Stimulated activated CD8-positive, alpha-beta memory T cell treated with anti-CD3 and anti-CD28 coated beads, Interleukin-12 subunit alpha, Interleukin-12 subunit beta, amount 100 ng/mL, for 24 hours (primary cell): ENCODE measurements around the gene ADAMTS2.

Source experiments
- DNase-seq: peaks from one replicate; pipeline ENCODE4 v3.0.0-alpha.2; 2020; ENCODE audit errors: extremely low read depth

Gene ADAMTS2

GRCh38 chr5:179194941-179195381 lies 150.3 kb downstream of the ADAMTS2 start:
- no peak for DNase-seq

DNA sequence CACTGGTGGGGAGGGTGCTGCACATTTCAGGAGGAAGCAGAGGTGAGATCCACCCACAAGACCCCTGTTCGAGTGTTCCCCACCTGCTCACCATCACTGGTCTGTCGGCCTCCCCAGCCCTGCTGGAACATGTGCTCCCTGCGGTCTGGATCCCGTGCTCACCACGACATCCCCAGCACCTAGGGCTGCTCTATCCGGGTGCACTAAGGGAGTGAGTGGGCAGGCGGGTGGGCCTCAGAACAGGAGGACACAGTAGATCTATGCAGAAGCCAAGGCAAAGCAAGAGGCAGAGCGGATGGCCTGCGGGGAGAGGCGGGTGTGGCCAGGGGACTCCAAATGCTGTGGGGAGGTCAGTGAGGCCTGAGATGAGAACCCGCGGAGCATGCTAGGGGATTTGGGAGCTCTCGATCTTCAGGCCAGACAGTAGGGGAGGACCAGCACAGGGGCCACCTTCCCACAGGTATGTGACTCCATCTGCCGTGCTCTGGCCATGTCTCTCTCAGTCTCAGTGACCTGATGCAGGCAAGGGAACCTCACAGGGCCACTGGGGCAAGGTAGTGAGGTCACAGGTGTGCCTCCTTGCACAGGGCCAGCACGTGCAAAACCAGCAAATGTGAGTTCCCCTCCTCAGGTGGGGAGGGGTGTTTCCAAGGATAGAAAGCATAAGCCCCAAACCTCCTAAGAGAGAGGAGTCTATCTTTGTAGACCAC lies 150.9 kb downstream of the ADAMTS2 start:
- no peak for DNase-seq

- DNase-seq: no peak
Observed at GRCh38 chr5:179193746-179194145, 151.5 kb downstream of the ADAMTS2 start.

- DNase-seq: no peak
Observed at GRCh38 chr5:179192891-179193470, 152.3 kb downstream of the ADAMTS2 start.

DNA sequence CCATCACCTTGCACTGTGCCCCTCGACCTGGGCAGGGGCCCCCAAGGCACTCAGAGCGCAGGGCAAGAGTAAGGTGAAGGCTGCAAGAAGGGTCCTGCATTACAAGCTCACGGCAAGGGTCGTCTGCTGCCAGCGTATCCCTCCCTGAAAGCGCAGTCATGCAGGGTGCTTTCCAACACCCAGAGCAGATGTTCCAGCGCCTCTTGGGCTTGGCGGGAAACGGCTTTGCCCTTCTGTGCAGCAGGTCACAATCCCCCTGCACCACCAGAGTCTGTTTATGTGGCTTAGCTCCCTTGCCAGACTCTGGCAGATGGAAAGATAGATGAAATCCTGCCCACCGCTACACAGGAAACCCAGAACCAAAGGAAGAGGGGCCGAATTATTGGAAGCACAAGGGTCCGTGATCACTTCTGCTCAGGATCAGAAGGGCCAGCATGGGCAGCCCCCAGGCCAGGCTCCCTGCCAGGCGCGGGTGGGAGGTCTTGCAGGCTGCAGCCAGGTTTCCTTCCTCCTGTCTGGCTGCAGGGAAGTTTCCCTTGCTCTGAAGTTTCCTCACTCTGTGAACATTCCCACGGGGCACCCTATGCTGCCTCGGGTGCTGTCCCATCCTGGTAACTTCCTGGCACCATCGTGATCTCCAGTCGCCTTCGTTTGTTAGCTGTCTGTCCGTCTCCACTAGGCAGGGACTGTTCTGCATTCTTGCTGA lies 152.9 kb downstream of the ADAMTS2 start:
- no peak for DNase-seq

GRCh38 chr5:179191506-179192184 lies 153.6 kb downstream of the ADAMTS2 start:
- DNase-seq: no peak

- no peak for DNase-seq
Observed at GRCh38 chr5:179190851-179191505, 154.3 kb downstream of the ADAMTS2 start.

DNA sequence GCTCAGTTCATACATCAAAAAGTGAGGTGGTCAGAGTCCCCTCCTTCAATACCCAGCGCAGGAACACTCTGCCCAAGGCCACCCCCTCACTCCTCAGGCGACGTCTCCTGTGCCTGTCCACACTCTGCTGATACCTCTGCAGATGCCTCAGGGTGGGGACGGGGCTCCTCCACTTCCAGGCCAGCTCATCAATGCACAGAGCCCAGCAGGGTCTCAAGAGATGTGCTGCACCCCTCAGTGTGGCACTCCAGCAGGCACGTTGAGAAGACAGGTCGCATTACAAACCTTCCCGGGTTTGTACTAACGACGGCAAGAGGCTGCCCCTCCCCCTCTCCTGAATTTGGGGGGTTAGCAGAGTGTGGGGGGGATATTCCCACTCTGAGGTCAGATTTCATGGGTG lies 156.6 kb downstream of the ADAMTS2 start:
- no peak for DNase-seq

DNA sequence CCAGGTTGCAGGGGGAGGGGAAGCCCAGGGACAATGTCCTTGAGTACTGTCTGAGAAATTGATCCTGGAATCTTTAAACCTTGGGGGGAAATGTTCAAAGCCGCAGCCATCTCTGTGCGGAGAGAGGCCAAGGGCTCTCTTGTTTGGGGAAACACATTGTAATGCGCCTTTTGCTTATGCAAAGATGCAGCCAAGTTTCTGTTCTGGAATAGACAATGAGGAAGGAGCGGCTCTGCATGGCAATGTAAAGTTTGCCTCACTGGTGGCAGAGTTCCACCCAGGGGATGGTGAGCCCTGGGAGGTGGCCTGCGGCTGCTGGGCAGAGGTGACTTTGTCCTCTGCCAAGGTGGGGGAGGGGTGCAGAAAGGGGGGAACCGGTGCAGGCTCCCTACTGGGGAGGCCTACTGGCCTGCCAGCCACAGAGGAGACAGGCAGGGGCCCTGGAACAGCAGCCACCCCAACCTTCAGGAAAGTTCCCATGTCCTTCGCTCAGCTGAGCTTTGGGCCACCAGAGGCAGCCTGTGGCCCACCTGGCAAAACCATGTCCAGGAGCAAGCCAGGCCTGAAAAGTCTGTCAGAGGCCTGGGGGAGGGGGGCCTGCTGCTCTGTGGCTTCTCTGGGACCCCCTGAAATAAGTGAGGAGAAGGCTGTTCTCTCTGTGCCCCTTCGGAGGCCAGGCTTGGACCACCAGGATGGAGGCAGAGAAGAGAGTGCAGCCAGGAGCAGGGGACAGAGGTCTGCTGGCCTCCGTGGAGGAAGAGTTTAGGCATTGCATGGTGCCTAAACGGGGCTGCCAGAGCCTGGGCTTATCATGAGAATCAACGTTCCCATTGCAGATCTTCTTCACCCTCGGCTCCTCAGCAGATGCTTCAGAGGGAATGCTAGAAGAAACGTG lies 157.3 kb downstream of the ADAMTS2 start:
- no peak for DNase-seq

DNA sequence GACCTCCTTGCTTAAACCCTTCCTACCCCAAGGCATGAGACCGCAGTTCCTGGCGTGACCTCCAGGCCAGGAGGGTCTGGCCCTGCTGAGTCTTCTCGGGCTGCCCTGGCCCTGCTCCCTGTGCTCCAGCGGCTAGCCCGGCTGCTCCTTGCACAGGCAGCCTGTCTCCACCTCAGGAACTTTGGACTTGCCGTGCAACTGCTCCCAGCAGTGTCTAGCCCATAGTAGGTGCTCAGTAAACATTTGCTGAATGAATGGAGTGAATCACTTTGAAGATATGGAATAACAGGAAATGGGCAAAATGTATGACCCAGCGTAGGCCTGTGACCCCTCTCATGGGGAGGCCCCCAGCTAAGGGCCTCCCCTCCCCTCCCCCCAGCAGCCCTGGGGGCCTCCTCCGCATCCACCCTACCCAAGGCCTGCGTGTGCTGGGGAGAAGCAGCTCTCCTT lies 158.0 kb downstream of the ADAMTS2 start:
- no peak for DNase-seq

DNA sequence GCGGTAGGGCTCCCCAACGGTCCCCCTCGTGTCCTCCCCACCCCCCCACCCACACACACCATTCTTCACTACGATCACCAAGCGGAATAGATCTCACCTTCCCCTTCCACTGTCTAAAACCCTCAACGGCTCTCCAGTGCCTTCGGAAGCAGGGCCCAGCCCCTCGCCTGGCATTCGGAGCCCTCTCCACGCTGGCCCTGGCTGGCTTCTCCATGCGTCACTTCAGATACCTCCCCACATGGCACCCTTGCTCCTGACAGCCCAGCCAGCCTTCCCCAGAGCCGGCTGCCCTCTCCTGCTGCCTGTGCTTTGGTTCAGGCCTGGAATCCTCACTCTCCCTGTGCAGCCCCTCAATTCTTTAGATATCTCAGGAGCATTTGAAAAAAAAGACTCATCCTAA lies 158.5 kb downstream of the ADAMTS2 start:
- no peak for DNase-seq

DNA sequence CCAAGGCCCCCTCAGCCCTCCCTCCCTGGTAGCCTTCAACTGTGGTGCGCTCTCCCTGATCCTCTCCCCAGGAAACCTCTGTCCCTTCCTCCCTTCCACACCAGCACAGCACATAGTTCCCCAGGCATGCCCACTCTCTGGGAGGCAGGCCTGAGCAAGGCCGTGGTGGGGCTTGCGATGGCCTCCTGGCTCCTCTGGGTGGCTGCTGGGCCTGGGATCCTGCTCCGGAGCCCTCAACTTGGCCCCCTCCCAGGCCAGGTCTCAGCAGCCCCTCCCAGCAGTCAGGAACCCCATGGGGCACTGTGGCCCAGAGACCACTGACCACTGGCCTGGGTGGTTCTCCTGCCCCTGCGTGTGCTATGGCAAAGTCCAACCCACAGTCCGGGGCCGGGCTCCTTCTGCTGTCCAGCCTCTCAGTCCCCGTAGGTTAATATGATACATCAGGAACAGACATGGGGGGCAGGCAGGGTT lies 159.3 kb downstream of the ADAMTS2 start:
- no peak for DNase-seq

- no peak for DNase-seq
Observed at GRCh38 chr5:179185256-179185940, 159.9 kb downstream of the ADAMTS2 start.

- DNase-seq: no peak
Observed at GRCh38 chr5:179184521-179185050, 160.7 kb downstream of the ADAMTS2 start.

GRCh38 chr5:179183481-179183880 lies 161.8 kb downstream of the ADAMTS2 start:
- no peak for DNase-seq

GRCh38 chr5:179182601-179183000 lies 162.7 kb downstream of the ADAMTS2 start:
- no peak for DNase-seq

DNA sequence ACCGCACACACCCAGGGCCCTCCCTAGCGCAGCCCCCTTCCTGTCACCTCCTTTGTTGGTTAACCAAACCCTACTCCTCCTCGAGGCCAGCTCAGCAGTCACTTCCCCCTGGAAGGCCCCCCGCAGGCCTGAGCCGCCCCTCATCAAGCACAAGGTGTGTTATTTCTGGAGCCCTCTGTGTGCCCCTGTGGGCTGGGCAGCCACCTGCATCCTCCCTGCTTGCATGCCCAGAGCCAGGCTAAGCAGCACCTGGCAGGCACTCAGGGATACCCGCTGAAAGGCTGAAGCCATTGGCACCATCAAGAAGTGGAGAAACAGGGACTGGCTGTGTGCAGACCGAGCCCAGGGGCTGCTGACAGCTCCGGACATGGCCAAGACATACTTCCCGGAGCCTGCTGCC lies 163.3 kb downstream of the ADAMTS2 start:
- no peak for DNase-seq

- no peak for DNase-seq
Observed at GRCh38 chr5:179180921-179181645, 164.2 kb downstream of the ADAMTS2 start.

DNA sequence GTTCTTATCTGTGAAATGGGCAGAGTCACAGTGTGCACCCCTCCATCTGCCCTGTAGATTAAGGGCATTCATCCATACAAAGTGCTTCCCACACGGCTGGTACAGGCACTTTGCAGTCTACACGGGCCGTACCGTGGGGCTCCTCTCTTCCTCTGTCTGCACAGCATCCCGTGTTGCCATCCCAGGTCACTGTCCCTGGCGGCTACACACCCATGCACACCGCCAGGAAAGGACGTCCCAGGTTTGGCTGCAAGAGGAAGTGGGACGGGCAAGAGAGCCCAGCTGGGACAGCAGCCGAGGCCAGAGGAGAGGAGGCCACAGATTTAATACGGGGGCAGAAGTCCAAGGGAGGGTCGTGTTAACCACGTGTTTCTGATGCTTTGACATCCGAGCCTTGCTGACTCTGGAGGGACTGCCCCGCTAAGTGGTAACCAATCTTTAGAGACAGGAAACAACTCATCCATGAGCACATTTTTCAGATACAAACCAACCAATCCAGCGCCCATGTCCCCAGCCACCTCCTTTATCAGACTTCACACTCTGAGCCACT lies 165.1 kb downstream of the ADAMTS2 start:
- DNase-seq: no peak
